Measurements from ENCODE around the gene BCAT1. TPM values are rescaled to one million over a fixed set of nuclear protein-coding genes. Genes with fewer than 3 reads are reported as not detected.

The BCAT1 gene
- total and polyA plus RNA-seq, 2 of the 8 experiments (the other 6 are each of a cell fraction or from before 2014, with no cell fraction given), result 19.7 to 263 TPM

GRCh38 chr12:24822121-24822899, 126.6 kb downstream of the BCAT1 start (continued):
- TF ChIP-seq CTCF (IDR thresholded peaks at IDR 0.05; ENCODE audit: control extremely low read depth in 1 of 3, insufficient read depth in 1 of 3, low read depth in 1 of 3, low read length in 3 of 3), result no peak

Data from H1 (cell line).